Uterus (tissue), 2 donors: ENCODE data around the gene CREB5.

Experiments
- CTCF ChIP-seq, 4 experiments: fragments of 200-600 bp in 2 of 4; fragments of 450-650 bp in 2 of 4; sonication (generic) in 2 of 4; IDR thresholded peaks; one replicate each; pipeline ENCODE4 v1.5.1; 2016 to 2019; ENCODE audit warnings: antibody characterized with exemption in 4 of 4, mild to moderate bottlenecking in 2 of 4, moderate library complexity in 1 of 4
- POLR2A ChIP-seq, 2 donors: fragments of 450-650 bp; IDR thresholded peaks; one replicate each; pipeline ENCODE4 v1.6.1; 2016; ENCODE audit warnings: antibody characterized with exemption in 2 of 2, mild to moderate bottlenecking in 1 of 2, moderate library complexity in 1 of 2

GRCh38 chr7:28606421-28606820 lies 194.1 kb downstream of the CREB5 start:
- TF ChIP-seq CTCF (IDR thresholded peaks at IDR 0.05): no peak
- no peak for TF ChIP-seq POLR2A (IDR thresholded peaks at IDR 0.05)
